ENCODE measurements around the gene ZKSCAN5. TPM values are rescaled to one million over a fixed set of nuclear protein-coding genes. Genes with fewer than 3 reads are reported as not detected.

Gene ZKSCAN5
- total RNA-seq, 1 experiment from 2014 or later = 15.5 TPM

DNA sequence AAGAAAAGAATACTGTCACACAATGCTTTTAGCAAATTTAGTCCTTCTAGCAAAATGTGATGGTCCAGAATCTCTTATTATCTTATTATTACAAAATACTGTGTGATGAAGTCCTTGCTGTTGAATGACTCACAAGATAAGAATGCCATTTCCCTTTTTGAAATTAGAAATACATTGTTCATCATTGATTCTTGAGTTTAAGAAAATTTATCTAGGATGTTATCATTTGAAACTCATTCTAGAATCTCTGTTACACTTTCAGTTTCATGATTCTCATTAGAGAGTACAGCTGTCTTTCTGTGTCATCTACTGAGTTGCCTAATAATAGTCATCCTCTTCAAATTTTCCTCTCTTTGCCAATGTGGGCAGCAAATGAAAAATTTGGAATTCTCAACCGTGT is 9.6 kb downstream of the ZKSCAN5 start (continued):
- TF ChIP-seq NFE2L1 (CRISPR knock-in tag; IDR thresholded peaks at IDR 0.05) = no peak
- no peak for TF ChIP-seq ZNF121 (CRISPR knock-in tag; IDR thresholded peaks at IDR 0.05)
- no peak for TF ChIP-seq AR (CRISPR knock-in tag; IDR thresholded peaks at IDR 0.05)
- TF ChIP-seq, protein P1, sequence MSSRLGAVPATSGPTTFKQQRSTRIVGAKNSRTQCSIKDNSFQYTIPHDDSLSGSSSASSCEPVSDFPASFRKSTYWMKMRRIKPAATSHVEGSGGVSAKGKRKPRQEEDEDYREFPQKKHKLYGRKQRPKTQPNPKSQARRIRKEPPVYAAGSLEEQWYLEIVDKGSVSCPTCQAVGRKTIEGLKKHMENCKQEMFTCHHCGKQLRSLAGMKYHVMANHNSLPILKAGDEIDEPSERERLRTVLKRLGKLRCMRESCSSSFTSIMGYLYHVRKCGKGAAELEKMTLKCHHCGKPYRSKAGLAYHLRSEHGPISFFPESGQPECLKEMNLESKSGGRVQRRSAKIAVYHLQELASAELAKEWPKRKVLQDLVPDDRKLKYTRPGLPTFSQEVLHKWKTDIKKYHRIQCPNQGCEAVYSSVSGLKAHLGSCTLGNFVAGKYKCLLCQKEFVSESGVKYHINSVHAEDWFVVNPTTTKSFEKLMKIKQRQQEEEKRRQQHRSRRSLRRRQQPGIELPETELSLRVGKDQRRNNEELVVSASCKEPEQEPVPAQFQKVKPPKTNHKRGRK (CRISPR knock-in tag; IDR thresholded peaks at IDR 0.05; ENCODE audit: borderline replicate concordance) = no peak
- no peak for TF ChIP-seq SMAD4 (CRISPR knock-in tag; IDR thresholded peaks at IDR 0.05)

DNA sequence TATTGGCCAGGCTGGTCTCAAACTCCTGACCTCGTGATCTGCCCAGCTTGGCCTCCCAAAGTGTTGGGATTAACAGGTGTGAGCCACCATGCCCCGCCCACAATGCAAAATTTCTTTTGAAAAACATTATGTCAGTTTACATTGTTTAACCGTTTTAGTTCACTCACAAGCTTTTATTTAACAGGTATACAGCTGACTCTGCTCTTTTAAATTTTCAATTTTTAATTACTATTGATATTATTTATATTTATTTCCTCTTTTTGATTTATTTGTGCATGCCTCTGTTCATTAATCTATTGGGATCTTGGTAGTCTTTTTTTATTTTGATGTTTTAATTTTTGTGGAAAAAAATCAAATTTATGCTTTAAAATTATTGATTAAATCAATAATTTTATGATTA is 16.9 kb downstream of the ZKSCAN5 start:
- CTCF ChIA-PET = no interaction called here
- TF ChIP-seq NR2C2 (CRISPR knock-in tag; IDR thresholded peaks at IDR 0.05) (no peak), ATF2 (CRISPR knock-in tag; IDR thresholded peaks at IDR 0.05; ENCODE audit: borderline replicate concordance, low read depth) (no peak), ETV6 (CRISPR knock-in tag; IDR thresholded peaks at IDR 0.05) (no peak), TEAD1 (CRISPR knock-in tag; IDR thresholded peaks at IDR 0.05) (no peak), TP53 (CRISPR knock-in tag; IDR thresholded peaks at IDR 0.05) (no peak), NFYB (CRISPR knock-in tag; conservative IDR thresholded peaks at IDR 0.05; ENCODE audit: low read depth) (no peak), ZNF317 (CRISPR knock-in tag; IDR thresholded peaks at IDR 0.05; ENCODE audit: borderline replicate concordance, low read depth) (no peak), JUN (CRISPR knock-in tag; IDR thresholded peaks at IDR 0.05) (no peak), SMAD4 (CRISPR knock-in tag; IDR thresholded peaks at IDR 0.05) (no peak), ZNF121 (CRISPR knock-in tag; IDR thresholded peaks at IDR 0.05) (no peak), RORB (CRISPR knock-in tag; IDR thresholded peaks at IDR 0.05) (no peak), NFE2L1 (CRISPR knock-in tag; IDR thresholded peaks at IDR 0.05) (no peak), ATF3 (CRISPR knock-in tag; conservative IDR thresholded peaks at IDR 0.05) (no peak), KAT7 (CRISPR knock-in tag; IDR thresholded peaks at IDR 0.05; ENCODE audit: borderline replicate concordance) (no peak)
- TF ChIP-seq, protein P2, sequence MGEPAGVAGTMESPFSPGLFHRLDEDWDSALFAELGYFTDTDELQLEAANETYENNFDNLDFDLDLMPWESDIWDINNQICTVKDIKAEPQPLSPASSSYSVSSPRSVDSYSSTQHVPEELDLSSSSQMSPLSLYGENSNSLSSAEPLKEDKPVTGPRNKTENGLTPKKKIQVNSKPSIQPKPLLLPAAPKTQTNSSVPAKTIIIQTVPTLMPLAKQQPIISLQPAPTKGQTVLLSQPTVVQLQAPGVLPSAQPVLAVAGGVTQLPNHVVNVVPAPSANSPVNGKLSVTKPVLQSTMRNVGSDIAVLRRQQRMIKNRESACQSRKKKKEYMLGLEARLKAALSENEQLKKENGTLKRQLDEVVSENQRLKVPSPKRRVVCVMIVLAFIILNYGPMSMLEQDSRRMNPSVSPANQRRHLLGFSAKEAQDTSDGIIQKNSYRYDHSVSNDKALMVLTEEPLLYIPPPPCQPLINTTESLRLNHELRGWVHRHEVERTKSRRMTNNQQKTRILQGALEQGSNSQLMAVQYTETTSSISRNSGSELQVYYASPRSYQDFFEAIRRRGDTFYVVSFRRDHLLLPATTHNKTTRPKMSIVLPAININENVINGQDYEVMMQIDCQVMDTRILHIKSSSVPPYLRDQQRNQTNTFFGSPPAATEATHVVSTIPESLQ (CRISPR knock-in tag; IDR thresholded peaks at IDR 0.05) = no peak
- TF ChIP-seq, protein P3, sequence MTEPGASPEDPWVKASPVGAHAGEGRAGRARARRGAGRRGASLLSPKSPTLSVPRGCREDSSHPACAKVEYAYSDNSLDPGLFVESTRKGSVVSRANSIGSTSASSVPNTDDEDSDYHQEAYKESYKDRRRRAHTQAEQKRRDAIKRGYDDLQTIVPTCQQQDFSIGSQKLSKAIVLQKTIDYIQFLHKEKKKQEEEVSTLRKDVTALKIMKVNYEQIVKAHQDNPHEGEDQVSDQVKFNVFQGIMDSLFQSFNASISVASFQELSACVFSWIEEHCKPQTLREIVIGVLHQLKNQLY (CRISPR knock-in tag; IDR thresholded peaks at IDR 0.05) = no peak
- TF ChIP-seq, protein P4, sequence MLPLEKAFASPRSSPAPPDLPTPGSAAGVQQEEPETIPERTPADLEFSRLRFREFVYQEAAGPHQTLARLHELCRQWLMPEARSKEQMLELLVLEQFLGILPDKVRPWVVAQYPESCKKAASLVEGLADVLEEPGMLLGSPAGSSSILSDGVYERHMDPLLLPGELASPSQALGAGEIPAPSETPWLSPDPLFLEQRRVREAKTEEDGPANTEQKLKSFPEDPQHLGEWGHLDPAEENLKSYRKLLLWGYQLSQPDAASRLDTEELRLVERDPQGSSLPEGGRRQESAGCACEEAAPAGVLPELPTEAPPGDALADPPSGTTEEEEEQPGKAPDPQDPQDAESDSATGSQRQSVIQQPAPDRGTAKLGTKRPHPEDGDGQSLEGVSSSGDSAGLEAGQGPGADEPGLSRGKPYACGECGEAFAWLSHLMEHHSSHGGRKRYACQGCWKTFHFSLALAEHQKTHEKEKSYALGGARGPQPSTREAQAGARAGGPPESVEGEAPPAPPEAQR (CRISPR knock-in tag; IDR thresholded peaks at IDR 0.05) = no peak
- Mint-ChIP-seq H3K36me3 (peaks cover 37% of the 10 kb centered on the region), H3K27ac (no peak overlapping the region), H3K4me1 (no peaks in the 10 kb centered on the region), H3K9me3 (no peaks in the 10 kb centered on the region), H3K27me3 (ENCODE audit: low read depth) (no peaks in the 10 kb centered on the region), H3K4me3 (no peak overlapping the region)
- POLR2A ChIA-PET = no interaction called here
- no peak for DNase-seq (ENCODE audit: low spot score)
- ATAC-seq = no peak
